GM12865 (cell line): Measurements from ENCODE around the gene MTHFSD.

ENCODE experiments used
- DNase-seq: peaks from one replicate; pipeline ENCODE4 v3.0.0; 2010; ENCODE audit warnings: low read depth
- H3K4me3 ChIP-seq: 2 replicates; pipeline ENCODE4 v1.5.1; 2011; ENCODE audit warnings: mild to moderate bottlenecking, low read depth, low read length, control low read depth
- TF ChIP-seq, protein P1 (sequence below): IDR thresholded peaks from 2 replicates; pipeline ENCODE4 v1.5.1; 2011; ENCODE audit warnings: low read length, control low read depth, low read depth, inconsistent platforms; ENCODE audit not compliant: insufficient read depth; ENCODE audit errors: missing control alignments

MTHFSD gene

DNA sequence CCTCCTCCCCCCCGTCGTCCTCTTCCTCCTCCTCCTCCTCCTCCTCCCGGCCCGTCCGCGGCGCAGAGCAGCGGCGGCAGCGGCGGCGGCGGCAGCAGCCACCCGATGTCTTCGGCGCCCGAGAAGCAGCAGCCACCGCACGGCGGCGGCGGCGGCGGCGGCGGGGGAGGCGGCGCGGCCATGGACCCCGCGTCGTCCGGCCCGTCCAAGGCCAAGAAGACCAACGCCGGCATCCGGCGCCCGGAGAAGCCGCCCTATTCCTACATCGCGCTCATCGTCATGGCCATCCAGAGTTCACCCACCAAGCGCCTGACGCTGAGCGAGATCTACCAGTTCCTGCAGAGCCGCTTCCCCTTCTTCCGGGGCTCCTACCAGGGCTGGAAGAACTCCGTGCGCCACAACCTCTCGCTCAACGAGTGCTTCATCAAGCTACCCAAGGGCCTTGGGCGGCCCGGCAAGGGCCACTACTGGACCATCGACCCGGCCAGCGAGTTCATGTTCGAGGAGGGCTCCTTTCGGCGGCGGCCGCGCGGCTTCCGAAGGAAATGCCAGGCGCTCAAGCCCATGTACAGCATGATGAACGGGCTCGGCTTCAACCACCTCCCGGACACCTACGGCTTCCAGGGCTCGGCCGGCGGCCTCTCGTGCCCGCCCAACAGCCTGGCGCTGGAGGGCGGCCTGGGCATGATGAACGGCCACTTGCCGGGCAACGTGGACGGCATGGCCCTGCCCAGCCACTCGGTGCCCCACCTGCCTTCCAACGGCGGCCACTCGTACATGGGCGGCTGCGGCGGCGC is 44.4 kb downstream of the MTHFSD start, which contains the start of gene FOXF1:
Gene FOXF1, plus strand, starts transcription at position 63 of the 797 bp plus-strand sequence. Its CDS starts 43 bp downstream, at position 106.
- TF ChIP-seq, protein P1, sequence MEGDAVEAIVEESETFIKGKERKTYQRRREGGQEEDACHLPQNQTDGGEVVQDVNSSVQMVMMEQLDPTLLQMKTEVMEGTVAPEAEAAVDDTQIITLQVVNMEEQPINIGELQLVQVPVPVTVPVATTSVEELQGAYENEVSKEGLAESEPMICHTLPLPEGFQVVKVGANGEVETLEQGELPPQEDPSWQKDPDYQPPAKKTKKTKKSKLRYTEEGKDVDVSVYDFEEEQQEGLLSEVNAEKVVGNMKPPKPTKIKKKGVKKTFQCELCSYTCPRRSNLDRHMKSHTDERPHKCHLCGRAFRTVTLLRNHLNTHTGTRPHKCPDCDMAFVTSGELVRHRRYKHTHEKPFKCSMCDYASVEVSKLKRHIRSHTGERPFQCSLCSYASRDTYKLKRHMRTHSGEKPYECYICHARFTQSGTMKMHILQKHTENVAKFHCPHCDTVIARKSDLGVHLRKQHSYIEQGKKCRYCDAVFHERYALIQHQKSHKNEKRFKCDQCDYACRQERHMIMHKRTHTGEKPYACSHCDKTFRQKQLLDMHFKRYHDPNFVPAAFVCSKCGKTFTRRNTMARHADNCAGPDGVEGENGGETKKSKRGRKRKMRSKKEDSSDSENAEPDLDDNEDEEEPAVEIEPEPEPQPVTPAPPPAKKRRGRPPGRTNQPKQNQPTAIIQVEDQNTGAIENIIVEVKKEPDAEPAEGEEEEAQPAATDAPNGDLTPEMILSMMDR, result no peak
- H3K4me3 ChIP-seq, result peak within 1 kb of the TSS; percentile 61
- DNase-seq, result peak; percentile 11

DNA sequence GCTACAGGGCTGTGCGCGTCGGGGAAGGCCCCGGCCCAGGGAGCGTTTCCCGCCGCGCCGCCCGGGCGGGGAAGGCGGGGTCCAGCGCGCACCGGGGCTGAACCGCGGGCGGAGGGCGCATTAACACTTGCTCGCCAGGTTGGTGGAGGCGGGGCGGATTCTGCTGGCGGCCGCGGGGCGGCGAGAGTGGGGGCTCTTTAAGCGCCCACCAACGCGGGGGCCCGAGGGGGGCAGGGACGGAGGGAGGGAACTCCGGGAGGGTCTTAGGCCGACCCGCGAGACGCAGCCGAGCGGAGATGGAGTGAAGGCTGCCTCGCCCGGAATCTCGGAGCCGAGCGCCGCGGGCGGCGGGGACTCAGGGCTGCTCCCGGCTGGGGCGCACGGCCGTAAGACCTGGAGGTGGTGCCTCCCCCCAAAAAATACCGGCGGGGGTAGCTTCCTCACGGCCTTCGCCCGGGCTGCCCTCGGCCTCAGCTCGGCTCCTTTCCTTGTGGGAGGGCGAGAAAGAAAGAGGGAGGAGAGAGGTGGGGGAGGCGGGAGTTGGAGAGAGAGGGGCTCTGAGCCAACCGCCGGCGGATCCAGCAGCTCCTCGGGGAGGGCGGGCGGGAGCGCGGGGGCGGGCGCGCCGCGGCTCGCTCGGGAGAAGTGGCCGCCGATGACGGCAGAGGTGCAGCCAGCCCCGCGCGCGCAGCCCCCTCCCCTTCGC is 45.1 kb downstream of the MTHFSD start:
- TF ChIP-seq, protein P1, result no peak
- H3K4me3 ChIP-seq, result peak overlapping the region; percentile 61
- no peak for DNase-seq

DNA sequence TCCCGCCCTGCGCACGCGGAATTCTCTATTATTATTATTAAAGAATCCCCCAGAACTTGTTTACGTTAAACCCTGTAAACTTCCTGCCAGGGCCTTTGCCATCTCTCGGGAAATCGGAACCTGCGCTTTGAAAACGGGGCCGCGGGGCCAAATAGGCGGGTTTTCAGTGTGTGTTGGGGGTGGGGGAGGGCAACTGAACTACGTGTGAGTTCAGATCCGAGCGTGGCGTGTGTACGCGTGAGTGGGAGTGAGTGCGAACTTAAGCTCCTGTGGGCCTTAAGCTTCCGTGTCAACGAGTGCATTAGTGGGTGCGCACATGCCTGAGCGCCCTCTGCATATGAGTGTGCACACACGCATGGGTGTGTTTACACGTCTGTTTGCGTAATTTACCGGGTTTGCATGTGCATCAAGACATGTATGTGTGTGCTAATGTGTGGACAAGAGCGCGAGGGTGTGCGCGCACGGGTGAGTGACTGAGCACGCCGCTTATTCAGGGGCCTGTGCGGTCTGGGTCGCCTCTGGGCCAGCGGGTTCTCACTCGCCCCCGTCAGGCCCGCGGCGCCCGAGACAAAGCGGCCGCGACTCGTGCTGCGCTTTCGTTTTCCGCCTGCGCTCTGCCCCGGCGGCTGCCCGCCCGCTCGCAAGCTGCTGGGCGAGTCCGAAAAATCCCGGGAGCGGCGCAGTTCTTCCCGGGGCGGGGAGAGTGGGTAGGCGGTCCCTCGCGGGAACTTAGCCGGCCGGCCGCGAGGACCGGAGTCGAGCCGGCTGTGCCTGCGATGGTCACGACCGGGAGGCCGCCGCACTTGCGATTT is 45.9 kb downstream of the MTHFSD start:
- peak overlapping the region; percentile 61 for H3K4me3 ChIP-seq
- TF ChIP-seq, protein P1, result no peak
- DNase-seq, result peak; percentile 47

DNA sequence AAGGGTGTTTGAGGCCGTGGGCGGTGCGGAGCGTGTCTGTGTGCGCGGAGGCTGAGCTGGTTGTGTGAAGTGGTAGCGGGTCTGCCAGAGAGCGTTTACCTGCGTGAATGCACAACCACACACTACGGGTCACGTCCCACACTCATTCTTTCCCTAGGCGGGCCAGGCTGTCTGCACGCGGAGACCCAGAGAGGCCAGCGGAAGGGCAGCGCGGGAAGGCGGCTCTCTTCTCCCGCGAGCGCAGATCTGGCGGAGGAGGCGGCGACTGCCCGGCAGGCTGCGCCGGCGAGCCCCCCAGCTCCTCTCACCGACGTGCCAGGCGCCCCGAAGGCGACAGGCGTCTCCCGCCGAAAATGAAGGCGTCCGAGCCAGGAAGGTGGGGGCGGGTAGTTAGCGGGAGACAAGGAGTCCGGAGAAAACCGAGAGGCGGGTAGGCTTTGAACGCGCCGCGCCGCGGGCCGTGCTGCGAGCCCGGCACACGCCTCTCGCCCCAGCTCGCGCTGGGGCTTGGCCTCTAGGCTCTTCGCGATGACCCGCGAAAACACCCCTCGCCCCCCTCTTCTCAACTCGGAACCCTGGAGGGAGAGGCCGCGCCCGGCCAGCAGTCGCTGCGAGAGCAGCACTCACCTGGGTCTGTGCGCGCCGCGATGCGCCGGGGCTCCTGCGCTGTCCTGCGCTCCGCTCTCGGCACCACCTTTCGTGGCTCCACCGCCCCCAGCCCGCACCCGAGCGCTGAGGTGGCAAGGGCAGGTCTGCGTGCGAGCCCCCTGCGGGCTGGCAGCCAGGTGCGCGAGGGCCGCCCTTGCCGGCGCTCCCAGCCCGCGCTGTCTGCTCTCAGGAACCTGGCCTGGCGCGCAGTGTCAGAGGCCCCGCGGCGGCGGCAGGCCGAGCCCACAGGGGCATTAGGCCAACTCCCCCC is 46.7 kb downstream of the MTHFSD start:
- H3K4me3 ChIP-seq, result no peak overlapping the region
- TF ChIP-seq, protein P1, result no peak
- DNase-seq, result no peak

DNA sequence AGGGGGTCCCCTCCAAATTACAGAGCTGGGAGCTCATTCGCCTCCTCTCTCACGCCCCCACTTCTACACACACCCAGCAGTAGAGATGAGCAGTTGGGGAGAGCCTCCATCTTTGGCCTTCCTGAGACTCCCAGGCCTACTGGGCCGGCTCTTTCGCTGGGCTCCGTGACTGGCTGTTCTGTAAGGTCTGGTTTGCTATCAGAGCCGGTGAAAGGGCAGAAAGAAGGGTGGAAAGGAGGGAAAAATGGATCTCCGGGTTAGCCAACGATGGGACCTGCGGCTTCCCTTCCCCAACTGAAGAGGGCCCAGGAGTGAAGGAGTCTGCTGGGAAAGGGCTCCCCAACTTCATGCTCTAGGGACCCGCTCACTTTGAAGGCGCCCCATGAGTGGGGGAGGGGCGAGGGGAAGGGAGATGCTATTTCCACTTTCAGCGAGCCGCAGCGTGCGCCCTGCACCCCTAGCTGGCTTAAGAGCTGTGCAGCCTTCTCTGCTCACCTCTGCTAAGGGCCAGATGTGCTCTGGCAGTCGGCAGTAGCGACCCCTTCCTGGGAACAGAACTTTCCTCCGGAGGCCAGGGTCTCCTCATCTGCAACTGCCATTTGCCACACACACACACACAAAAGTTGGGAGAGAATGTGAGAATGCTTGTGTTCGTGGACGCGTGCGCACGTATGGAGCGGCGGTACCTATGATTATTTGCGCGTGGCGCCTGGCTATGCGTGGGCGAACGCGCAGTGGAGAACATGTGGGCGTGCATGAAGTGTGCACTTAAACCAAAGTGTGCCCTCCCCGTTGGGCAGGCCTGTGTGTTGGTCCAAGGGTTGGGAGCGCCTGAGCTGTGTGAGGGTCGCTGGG is 47.6 kb downstream of the MTHFSD start:
- no peak for DNase-seq

More for the DNA sequence above, 47.6 kb downstream of the MTHFSD start:
- TF ChIP-seq, protein P1, result no peak
- no peak overlapping the region for H3K4me3 ChIP-seq
